Activated CD4-positive, alpha-beta T cell treated with anti-CD3 and anti-CD28 coated beads, Interleukin-2, Interleukin-6, amounts not matched to agents 100 ng/mL and 50 ng/mL, durations not matched to agents 16 hours and 8 hours (primary cell): ENCODE data around the gene ELMO1.

ENCODE experiments used
- DNase-seq: peaks from one replicate; pipeline ENCODE4 v3.0.0-alpha.2; 2020

The ELMO1 gene

GRCh38 chr7:36965625-36966024 lies 483.0 kb downstream of the ELMO1 start:
- no peak for DNase-seq

DNA sequence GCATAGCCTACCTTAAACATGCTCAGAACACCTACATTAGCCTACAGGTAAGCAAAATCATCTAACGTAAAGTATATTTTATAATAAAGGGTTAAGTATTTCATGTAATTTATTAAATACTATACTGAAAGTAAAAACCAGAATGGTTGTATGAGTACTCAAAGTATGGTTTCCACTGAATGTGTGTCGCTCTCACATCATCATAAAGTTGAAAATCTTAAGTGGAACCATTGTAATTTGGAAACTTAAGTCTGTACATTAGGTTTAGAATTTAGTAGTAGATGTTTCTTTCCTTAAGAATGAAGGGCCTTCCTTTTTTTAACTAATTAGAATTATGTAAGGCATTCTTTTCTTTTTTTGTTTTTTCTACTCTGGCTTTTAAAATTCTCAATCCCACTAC lies 484.4 kb downstream of the ELMO1 start:
- no peak for DNase-seq

- DNase-seq: no peak
Observed at GRCh38 chr7:36962367-36962766, 486.3 kb downstream of the ELMO1 start.

- no peak for DNase-seq
Observed at GRCh38 chr7:36961693-36962092, 487.0 kb downstream of the ELMO1 start.

- DNase-seq: no peak
Observed at GRCh38 chr7:36961097-36961496, 487.6 kb downstream of the ELMO1 start.

- no peak for DNase-seq
Observed at GRCh38 chr7:36960105-36960504, 488.6 kb downstream of the ELMO1 start.

- DNase-seq: no peak
Observed at GRCh38 chr7:36958111-36958733, 490.4 kb downstream of the ELMO1 start.

DNA sequence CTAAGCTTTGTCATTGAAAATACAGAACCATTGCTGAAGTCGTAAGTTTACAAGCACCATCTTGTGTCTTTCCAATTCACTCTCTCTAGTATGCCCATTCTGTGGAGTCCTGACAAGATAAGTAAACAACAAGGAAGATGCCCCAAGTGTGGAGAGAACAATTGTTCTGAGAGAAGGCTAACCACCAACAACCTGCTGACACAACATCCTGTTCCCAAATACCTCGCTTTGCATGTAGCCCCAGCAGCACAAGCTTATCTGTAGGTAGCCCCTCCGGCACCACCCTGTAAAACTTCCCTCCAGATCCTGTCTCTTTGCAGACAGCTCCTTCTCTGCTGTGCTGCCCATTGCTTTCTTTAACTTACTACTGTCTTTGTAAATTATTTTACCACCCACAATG lies 491.0 kb downstream of the ELMO1 start:
- DNase-seq: no peak

DNA sequence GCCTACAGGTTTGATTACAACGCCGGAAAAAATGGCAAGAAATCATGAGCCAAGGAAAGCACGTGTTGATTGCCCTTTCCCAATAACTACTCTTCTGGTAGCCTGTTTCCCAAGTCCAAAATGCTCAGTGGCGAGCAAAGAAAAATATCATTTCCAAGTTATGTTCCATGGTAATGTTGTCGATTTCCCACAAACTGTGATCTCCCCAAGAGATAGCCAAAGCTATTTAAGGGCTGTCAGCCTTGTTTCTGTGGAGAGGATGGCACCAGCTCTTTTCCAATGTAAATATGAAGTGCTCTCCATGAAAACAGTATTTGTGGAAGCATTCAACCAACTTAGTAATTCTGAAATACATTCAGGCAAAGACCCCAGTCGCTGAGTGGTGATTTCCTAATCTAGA lies 491.9 kb downstream of the ELMO1 start:
- no peak for DNase-seq

DNA sequence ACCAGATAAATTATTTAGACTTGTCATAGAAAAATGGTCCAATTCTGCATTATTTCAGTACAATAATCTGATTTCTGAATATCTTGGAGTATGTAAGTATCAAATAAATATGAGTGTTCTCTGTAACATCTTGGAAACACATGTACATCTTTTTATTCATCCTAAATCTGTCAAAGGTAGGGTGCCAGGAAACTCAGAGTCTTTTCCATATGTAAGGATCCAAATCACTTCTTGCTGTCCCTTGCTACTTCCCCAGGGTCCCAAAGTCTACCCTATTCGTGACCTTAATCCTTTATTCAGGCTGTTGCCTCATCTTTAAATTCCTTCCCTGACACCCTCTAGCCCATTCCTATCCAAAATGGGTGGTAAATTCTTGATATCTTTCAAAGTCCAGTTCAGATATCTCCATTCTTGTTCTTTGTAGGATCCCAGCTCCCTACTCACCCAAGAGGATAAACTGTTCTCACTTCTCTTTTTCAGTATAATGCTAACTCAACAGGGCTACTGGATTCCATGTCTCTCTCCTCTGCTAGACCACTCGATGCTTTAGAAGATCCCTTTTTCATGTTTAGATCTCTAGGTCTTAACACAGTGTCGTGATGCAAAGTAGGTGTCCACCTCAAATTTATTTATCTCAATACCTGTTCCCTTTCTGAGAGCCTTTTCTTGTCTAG lies 493.1 kb downstream of the ELMO1 start:
- DNase-seq: no peak

DNA sequence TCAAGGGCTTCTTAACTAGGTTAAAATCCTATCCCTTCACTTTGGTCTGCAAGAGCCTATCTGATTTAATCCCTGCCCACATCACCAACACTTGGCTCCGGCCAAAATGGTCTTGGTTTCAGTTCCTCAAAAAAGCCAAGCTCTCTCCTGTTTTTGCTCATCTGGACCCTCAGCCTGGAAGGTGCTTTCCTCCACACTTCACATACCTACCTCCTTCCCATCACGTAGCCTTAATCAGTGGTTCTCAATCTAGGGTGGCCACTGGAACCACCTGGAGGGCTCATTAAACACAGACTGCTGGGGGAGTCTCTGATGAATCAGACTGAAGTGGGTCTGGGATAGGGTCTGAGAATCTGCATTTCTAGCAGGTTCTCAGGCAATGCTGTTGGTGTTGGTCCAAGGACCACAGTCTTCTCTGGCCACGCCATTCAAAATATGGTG lies 497.4 kb downstream of the ELMO1 start:
- no peak for DNase-seq

GRCh38 chr7:36949711-36950600 lies 498.7 kb downstream of the ELMO1 start:
- no peak for DNase-seq

DNA sequence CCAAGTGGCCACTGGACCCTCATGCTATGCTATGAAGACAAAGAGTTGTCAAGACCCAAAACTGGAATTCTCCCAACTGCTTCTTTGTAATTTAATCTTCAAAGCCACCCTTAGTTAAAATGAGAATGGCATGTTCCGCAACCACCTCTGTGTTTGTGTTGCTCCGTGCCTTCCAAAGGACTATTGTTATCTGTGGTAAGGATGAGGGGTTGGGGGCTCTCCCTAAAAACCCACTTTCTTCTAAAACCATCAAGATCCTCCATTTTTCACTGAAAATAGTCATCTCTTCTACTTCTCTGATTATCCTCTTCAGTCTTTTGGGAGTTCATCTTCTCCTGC lies 502.3 kb downstream of the ELMO1 start:
- DNase-seq: no peak

- no peak for DNase-seq
Observed at GRCh38 chr7:36945612-36946400, 502.9 kb downstream of the ELMO1 start.

DNA sequence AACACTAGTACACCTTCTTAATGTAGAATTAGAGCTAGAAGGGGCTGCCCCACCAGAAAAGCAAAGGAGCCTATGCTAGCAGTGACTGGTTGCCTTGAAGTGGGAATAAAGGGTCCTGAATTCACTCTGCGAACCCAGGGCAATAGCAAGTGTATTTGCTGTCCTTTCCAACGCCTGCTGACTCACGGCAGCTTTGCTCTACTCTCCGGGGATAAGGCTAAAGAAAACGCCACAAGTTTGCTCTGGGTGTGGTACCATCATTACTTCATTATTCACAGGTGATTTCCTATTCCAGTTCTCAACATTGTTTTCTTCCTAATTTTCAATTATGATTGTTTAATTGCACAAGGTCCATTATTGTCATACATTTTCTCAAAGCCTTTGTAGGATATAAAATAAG lies 503.8 kb downstream of the ELMO1 start:
- DNase-seq: no peak

- no peak for DNase-seq
Observed at GRCh38 chr7:36943591-36944435, 504.9 kb downstream of the ELMO1 start.

- DNase-seq: no peak
Observed at GRCh38 chr7:36942955-36943354, 505.7 kb downstream of the ELMO1 start.

- no peak for DNase-seq
Observed at GRCh38 chr7:36942541-36942940, 506.1 kb downstream of the ELMO1 start.

- DNase-seq: no peak
Observed at GRCh38 chr7:36942025-36942424, 506.6 kb downstream of the ELMO1 start.

GRCh38 chr7:36941359-36941758 lies 507.3 kb downstream of the ELMO1 start:
- DNase-seq: no peak

DNA sequence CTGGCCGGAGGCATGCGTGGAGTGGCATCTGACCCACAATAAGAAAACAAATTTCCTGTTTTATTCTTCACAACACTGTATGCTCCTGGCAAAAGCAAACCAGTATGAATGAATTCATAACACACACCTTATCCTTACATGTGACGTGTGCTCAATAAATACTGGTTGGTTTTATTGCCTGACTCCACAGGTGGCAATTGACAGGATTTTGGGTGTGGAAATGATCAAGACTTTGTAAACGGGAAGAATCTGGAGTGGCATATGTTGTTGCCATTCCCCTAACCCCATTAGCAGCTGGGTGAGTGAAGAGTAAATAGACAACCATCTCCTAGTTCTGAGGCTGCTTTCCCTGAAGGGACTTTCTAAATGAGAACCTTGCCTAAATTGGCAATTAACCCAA lies 508.8 kb downstream of the ELMO1 start:
- DNase-seq: no peak
